PC-3 (cell line): ENCODE measurements around the gene TECRL.

Experiments used
- EZH2 ChIP-seq: fragments of 300-600 bp; sonication (generic); IDR thresholded peaks from one replicate; pipeline ENCODE4 v1.6.1; 2017; ENCODE audit warnings: antibody characterized with exemption, mild to moderate bottlenecking, low read length; ENCODE audit not compliant: unreplicated experiment
- TF ChIP-seq, protein P1 (sequence below): fragments of 300-600 bp; sonication (generic); conservative IDR thresholded peaks from 2 replicates; pipeline ENCODE4 v1.5.1; 2017; ENCODE audit warnings: antibody characterized with exemption, low read depth, mild to moderate bottlenecking, low read length

DNA sequence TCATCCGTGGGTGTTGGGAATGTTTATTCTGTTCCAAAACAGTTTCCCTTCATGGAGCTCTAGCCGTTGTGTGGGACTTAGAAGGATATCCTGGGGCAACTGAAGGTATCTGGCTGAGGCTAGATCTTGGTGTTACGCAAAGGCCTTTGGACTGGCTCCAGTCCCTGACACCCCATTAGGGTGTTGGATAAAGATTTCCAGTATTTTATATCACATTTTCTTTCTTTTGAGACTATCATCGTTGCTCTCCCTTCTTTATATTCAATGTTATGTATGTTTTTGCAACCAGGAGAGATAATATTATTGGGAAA lies 103.0 kb downstream of the TECRL start:
- TF ChIP-seq, protein P1, sequence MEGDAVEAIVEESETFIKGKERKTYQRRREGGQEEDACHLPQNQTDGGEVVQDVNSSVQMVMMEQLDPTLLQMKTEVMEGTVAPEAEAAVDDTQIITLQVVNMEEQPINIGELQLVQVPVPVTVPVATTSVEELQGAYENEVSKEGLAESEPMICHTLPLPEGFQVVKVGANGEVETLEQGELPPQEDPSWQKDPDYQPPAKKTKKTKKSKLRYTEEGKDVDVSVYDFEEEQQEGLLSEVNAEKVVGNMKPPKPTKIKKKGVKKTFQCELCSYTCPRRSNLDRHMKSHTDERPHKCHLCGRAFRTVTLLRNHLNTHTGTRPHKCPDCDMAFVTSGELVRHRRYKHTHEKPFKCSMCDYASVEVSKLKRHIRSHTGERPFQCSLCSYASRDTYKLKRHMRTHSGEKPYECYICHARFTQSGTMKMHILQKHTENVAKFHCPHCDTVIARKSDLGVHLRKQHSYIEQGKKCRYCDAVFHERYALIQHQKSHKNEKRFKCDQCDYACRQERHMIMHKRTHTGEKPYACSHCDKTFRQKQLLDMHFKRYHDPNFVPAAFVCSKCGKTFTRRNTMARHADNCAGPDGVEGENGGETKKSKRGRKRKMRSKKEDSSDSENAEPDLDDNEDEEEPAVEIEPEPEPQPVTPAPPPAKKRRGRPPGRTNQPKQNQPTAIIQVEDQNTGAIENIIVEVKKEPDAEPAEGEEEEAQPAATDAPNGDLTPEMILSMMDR, result no peak
- TF ChIP-seq EZH2, result no peak
